IPS DF 6.9 (cell line): ENCODE results near the gene DCTN1.

Source experiments
- DNase-seq: peaks from one replicate; pipeline ENCODE4 v3.0.0-alpha.2; 2013; ENCODE audit warnings: low read depth, low spot score
- H3K27ac ChIP-seq: one replicate; pipeline ENCODE4 v1.5.1; 2013; ENCODE audit warnings: low read length, control low read depth
- H3K27me3 ChIP-seq: 2 replicates; pipeline ENCODE4 v1.6.1; 2013; ENCODE audit warnings: mild to moderate bottlenecking, low read length; ENCODE audit not compliant: control insufficient read depth, insufficient read depth
- H3K36me3 ChIP-seq: 2 replicates; pipeline ENCODE4 v1.6.1; 2013; ENCODE audit warnings: low read length; ENCODE audit not compliant: control insufficient read depth, insufficient read depth
- H3K4me1 ChIP-seq: 2 replicates; pipeline ENCODE4 v1.6.1; 2013; ENCODE audit warnings: low read length; ENCODE audit not compliant: control insufficient read depth, insufficient read depth
- H3K4me3 ChIP-seq: 2 replicates; pipeline ENCODE4 v1.5.1; 2013; ENCODE audit warnings: mild to moderate bottlenecking, low read length
- H3K9me3 ChIP-seq: 2 replicates; pipeline ENCODE4 v1.6.1; 2013; ENCODE audit warnings: low read length, inconsistent platforms; ENCODE audit not compliant: control insufficient read depth, insufficient read depth
- WGBS: extraction: QIAGEN DNeasy Blood & Tissue Kit; methylation state at CpG from one replicate; pipeline ENCODE4 v1.1.7; 2013; ENCODE audit warnings: mixed read lengths, missing lambda C conversion rate; ENCODE audit not compliant: insufficient read length, insufficient coverage; 5-methylcytosine and 5-hydroxymethylcytosine counted together

The DCTN1 gene

GRCh38 chr2:74379851-74380789 lies at the start of gene DCTN1:
Gene DCTN1, minus strand, starts transcription at chr2:74380311. Its CDS starts 274 bp downstream, at chr2:74380037.
- Histone ChIP-seq H3K27me3 (no peaks in the 10 kb centered on the region), H3K36me3 (peaks cover 4% of the 10 kb centered on the region; the same call in 1 of the 2 replicates), H3K4me3 (no peak within 1 kb of the TSS), H3K4me1 (peaks cover 5% of the 10 kb centered on the region; the same call in 1 of the 2 replicates), H3K27ac (no peak within 1 kb of the TSS), H3K9me3 (no peaks in the 10 kb centered on the region)
- no peak for DNase-seq
- WGBS = no CpG with 5 or more reads among the region's 14 CpGs

- no peaks in the 10 kb centered on the region for H3K9me3 ChIP-seq
Measured at GRCh38 chr2:74428675-74429074, 48.6 kb upstream of the DCTN1 start.

GRCh38 chr2:74427551-74427950 lies 47.4 kb upstream of the DCTN1 start:
- Histone ChIP-seq H3K9me3 (no peaks in the 10 kb centered on the region), H3K27ac (no peak overlapping the region), H3K27me3 (no peaks in the 10 kb centered on the region), H3K36me3 (peaks cover 36% of the 10 kb centered on the region), H3K4me3 (no peak overlapping the region), H3K4me1 (no peaks in the 10 kb centered on the region)
- WGBS = no CpG with 5 or more reads among the region's 3 CpGs
- no peak for DNase-seq

More at GRCh38 chr2:74428675-74429074, 48.6 kb upstream of the DCTN1 start:
- no peak overlapping the region for H3K27ac ChIP-seq
- WGBS = no CpG with 5 or more reads among the region's 5 CpGs
- no peak for DNase-seq
- H3K4me3 ChIP-seq = no peak overlapping the region
- H3K36me3 ChIP-seq = peaks cover 36% of the 10 kb centered on the region
- no peaks in the 10 kb centered on the region for H3K27me3 ChIP-seq
- H3K4me1 ChIP-seq = no peaks in the 10 kb centered on the region

- H3K4me1 ChIP-seq = no peaks in the 10 kb centered on the region
- no peak overlapping the region for H3K27ac ChIP-seq
- peaks cover 29% of the 10 kb centered on the region for H3K36me3 ChIP-seq
- no peaks in the 10 kb centered on the region for H3K27me3 ChIP-seq
- DNase-seq = no peak
- no CpG with 5 or more reads among the region's 14 CpGs for WGBS
- H3K9me3 ChIP-seq = no peaks in the 10 kb centered on the region
- H3K4me3 ChIP-seq = no peak overlapping the region
Measured at GRCh38 chr2:74426181-74426758, 46.2 kb upstream of the DCTN1 start.

- Histone ChIP-seq H3K4me1 (no peaks in the 10 kb centered on the region), H3K27ac (no peak overlapping the region), H3K9me3 (no peaks in the 10 kb centered on the region), H3K36me3 (peaks cover 29% of the 10 kb centered on the region), H3K27me3 (no peaks in the 10 kb centered on the region), H3K4me3 (no peak overlapping the region)
- WGBS = no CpG with 5 or more reads among the region's 7 CpGs
- DNase-seq = no peak
Measured at GRCh38 chr2:74425523-74425922, 45.4 kb upstream of the DCTN1 start.

- no peak overlapping the region for H3K4me3 ChIP-seq
- no peak for DNase-seq
- peaks cover 24% of the 10 kb centered on the region for H3K36me3 ChIP-seq
- no CpG with 5 or more reads among the region's 5 CpGs for whole genome bisulfite sequencing
- no peaks in the 10 kb centered on the region for H3K27me3 ChIP-seq
- H3K9me3 ChIP-seq = no peaks in the 10 kb centered on the region
- H3K4me1 ChIP-seq = no peaks in the 10 kb centered on the region
- no peak overlapping the region for H3K27ac ChIP-seq
Measured at GRCh38 chr2:74424995-74425406, 44.9 kb upstream of the DCTN1 start.

- Histone ChIP-seq H3K4me3 (no peak overlapping the region), H3K27ac (no peak overlapping the region), H3K27me3 (no peaks in the 10 kb centered on the region), H3K4me1 (no peaks in the 10 kb centered on the region), H3K36me3 (peaks cover 18% of the 10 kb centered on the region), H3K9me3 (no peaks in the 10 kb centered on the region)
- WGBS = no CpG with 5 or more reads among the region's 5 CpGs
- no peak for DNase-seq
Measured at GRCh38 chr2:74424139-74424992, 44.3 kb upstream of the DCTN1 start.

- no peak overlapping the region for H3K4me3 ChIP-seq
- no peaks in the 10 kb centered on the region for H3K27me3 ChIP-seq
- no CpG with 5 or more reads among the region's 9 CpGs for WGBS
- H3K27ac ChIP-seq = no peak overlapping the region
- no peak for DNase-seq
- H3K36me3 ChIP-seq = peaks cover 9% of the 10 kb centered on the region; the same call in 1 of the 2 replicates
- H3K9me3 ChIP-seq = no peaks in the 10 kb centered on the region
- H3K4me1 ChIP-seq = no peaks in the 10 kb centered on the region
Measured at GRCh38 chr2:74423231-74424095, 43.4 kb upstream of the DCTN1 start.

GRCh38 chr2:74421221-74421870 lies 41.2 kb upstream of the DCTN1 start, which contains the start of the genes C2orf81 and WDR54:
Gene C2orf81, minus strand, starts transcription at chr2:74421619. Its CDS starts 59 bp downstream, at chr2:74421560.
Gene WDR54, plus strand, starts transcription at chr2:74421730. Its CDS starts 424 bp downstream, at chr2:74422154.
- no peaks in the 10 kb centered on the region for H3K9me3 ChIP-seq
- H3K27ac ChIP-seq = no peak within 1 kb of the TSS
- H3K27me3 ChIP-seq = no peaks in the 10 kb centered on the region
- H3K36me3 ChIP-seq = 0 out of 2 replicates have a peak, but pooled peaks cover 6% of the 10 kb centered on the region
- peak within 1 kb of the TSS; percentile 53; the same call in 1 of the 2 replicates for H3K4me3 ChIP-seq
- DNase-seq = peak; percentile 79
- no peaks in the 10 kb centered on the region for H3K4me1 ChIP-seq
- WGBS = no CpG with 5 or more reads among the region's 57 CpGs
